Stimulated activated CD4-positive, alpha-beta T cell treated with anti-CD3 and anti-CD28 coated beads, TNF-alpha, amount 100 ng/mL, for 48 hours (primary cell): ENCODE data around the gene GABRB1.

ENCODE experiments used
- DNase-seq, 3 donors: peaks; one replicate each; pipeline ENCODE4 v3.0.0-alpha.2; 2020; ENCODE audit warnings: low read depth in 3 of 3

Gene GABRB1

GRCh38 chr4:47213106-47213505, 181.7 kb downstream of the GABRB1 start:
- no peak for DNase-seq

- no peak for DNase-seq
Observed at GRCh38 chr4:47213539-47213938, 182.2 kb downstream of the GABRB1 start.

GRCh38 chr4:47213971-47214370, 182.6 kb downstream of the GABRB1 start:
- DNase-seq, result no peak

- DNase-seq, result no peak
Observed at GRCh38 chr4:47215759-47216158, 184.4 kb downstream of the GABRB1 start.

- no peak for DNase-seq
Observed at GRCh38 chr4:47217291-47217690, 185.9 kb downstream of the GABRB1 start.

GRCh38 chr4:47217884-47218283, 186.5 kb downstream of the GABRB1 start:
- DNase-seq, result no peak

- DNase-seq, result no peak
Observed at GRCh38 chr4:47218631-47219030, 187.3 kb downstream of the GABRB1 start.

GRCh38 chr4:47219586-47219985, 188.2 kb downstream of the GABRB1 start:
- DNase-seq, result no peak

- DNase-seq, result no peak
Observed at GRCh38 chr4:47221721-47222120, 190.4 kb downstream of the GABRB1 start.

- DNase-seq, result no peak
Observed at GRCh38 chr4:47222276-47222675, 190.9 kb downstream of the GABRB1 start.

- DNase-seq, result no peak
Observed at GRCh38 chr4:47224361-47224760, 193.0 kb downstream of the GABRB1 start.

GRCh38 chr4:47235721-47236120, 204.4 kb downstream of the GABRB1 start:
- DNase-seq, result no peak

GRCh38 chr4:47238667-47239066, 207.3 kb downstream of the GABRB1 start:
- no peak for DNase-seq

- DNase-seq, result no peak
Observed at GRCh38 chr4:47239649-47240048, 208.3 kb downstream of the GABRB1 start.

GRCh38 chr4:47251348-47252135, 220.2 kb downstream of the GABRB1 start:
- no peak for DNase-seq

GRCh38 chr4:47263721-47264120, 232.4 kb downstream of the GABRB1 start:
- DNase-seq, result no peak

GRCh38 chr4:47270201-47270888, 239.0 kb downstream of the GABRB1 start:
- DNase-seq, result no peak

- no peak for DNase-seq
Observed at GRCh38 chr4:47271291-47271690, 239.9 kb downstream of the GABRB1 start.

- DNase-seq, result no peak
Observed at GRCh38 chr4:47274901-47275300, 243.5 kb downstream of the GABRB1 start.

- DNase-seq, result no peak
Observed at GRCh38 chr4:47275595-47275994, 244.2 kb downstream of the GABRB1 start.

- DNase-seq, result no peak
Observed at GRCh38 chr4:47278631-47279030, 247.3 kb downstream of the GABRB1 start.

- DNase-seq, result no peak
Observed at GRCh38 chr4:47287735-47288134, 256.4 kb downstream of the GABRB1 start.

- DNase-seq, result no peak
Observed at GRCh38 chr4:47289805-47290204, 258.4 kb downstream of the GABRB1 start.
